Astrocyte of the hippocampus (primary cell): ENCODE results near the gene SESN1.

Experiments
- DNase-seq: peaks from one replicate; pipeline ENCODE4 v3.0.0; 2011; ENCODE audit warnings: low read depth, low spot score

The SESN1 gene

DNA sequence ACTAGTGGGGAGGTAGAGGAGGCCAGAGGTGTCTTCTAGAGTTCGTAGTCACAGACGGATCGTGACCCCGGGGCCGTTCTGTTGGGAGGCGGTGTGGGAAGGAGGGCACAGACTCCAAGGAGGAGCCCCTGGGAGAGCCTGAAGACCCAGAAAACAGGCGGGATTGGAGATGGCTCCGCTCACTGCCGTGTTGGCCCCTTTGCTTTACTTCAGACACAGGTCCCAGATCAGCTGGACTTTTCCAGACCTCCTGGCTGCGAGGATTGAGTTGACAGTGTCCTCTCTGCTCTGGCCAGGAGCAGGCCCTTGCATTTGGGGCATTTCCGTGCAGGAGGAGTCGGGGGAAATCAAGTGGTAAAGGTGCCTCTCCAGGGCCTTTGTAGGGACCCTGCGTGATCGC, 133.6 kb downstream of the SESN1 start:
- no peak for DNase-seq

DNA sequence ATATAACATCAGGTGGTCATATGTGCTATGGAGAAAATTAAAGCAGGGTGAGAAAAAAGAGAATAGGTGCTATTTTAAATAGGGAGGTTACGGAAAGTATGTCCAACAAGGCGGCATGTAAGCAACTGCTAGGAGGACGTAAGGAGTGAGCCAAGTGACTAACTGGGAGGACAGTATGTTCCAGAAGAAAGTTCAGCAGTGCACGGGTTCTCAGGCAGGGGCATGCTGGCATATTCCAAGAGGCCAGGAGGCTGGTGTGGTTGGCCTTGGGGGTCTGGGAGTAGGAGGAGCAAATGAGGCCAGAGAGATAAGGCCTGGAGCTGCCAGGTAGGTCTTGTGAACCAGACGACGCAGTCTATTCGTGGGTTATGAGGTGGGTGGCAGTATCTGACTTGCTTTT, 134.0 kb downstream of the SESN1 start:
- DNase-seq: no peak

GRCh38 chr6:108959972-108960582, 134.6 kb downstream of the SESN1 start:
- no peak for DNase-seq

DNA sequence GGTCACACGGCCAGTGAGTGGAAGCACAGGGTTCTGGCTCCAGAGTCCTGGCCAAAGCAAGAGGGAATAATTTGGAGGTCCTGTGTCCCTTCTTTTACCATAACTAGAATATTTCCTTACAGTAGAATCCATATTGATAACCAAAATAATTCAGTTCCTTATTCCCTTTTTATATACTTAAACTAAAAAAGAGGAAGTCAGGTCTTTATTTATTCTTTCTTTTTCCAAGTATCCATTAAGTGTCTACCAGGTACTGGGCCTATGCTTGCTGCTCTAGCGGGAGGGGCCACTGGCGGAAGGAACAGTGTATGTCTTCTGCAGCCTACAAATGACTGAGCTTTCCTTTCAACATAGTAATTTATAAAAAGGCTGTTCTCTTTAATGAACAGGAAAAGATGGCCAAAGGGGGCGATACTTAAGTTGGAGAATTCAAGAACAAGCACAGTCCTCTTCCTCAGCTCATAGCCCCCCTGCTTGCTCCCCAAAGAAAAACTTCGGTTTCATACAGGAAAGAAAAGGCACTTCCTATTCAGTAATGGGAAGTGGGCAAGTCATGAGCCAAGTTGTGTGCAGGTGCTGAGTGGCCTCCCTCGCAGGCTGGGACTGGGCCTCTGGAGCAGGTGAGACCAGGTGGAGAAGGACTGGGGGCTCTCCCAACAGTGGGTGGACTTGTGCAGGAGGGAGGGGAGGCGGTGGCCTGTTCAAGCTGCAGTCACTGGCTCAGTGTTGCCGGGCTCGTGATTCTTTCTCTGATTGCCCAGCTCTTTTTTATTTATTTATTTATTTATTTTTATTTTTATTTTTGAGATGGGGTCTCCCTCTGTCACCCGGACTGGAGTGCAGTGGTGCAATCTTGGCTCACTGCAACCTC, 135.5 kb downstream of the SESN1 start:
- no peak for DNase-seq

DNA sequence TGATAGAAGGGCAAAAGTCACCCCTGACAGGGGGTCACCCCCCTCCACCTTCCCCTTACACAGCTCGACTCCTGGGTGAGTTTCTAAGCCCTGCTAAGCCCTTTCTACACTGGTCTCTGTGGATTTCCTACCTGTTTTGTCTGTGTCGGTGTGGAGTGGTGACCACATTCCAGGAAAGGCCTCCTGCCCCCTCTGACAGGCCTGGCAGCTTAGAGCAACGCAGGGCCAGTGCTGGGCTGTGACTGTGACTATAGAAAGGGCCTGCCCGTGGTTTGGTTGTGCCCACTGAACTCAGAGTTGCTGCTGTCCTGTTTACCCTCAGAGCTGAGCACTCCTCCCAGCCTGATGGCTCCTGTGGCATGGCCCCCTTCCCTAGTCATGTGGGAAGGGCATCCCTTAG, 137.4 kb downstream of the SESN1 start:
- no peak for DNase-seq

DNA sequence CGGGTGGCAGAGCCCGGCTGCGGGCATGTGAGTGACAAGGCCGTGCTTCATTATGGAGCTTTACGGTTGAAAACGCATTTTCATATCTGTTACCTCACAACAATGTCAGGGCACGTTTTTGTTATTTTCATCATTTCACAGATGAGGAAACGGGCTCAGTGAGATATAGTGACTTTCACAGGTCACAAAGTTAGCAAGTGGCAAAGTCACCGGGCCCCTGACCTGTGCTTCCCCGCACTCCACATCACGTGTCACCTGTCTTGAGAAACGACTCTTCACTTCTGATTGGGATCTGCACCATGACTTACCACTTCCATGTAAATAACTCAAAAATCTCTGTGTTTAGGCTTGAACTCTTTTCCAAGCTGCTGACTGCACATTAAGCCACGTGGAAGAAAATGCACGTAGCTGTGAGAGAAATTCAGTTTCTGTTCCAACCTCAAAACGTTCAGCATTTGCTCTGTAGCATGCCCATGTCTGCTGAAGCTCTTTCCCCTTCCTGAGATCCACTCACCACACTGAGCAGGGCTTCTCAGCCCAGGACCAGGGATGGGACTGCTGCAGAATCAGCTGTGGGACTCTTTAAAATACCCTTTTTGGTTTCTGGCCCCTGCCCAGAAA, 139.2 kb downstream of the SESN1 start:
- DNase-seq: no peak

DNA sequence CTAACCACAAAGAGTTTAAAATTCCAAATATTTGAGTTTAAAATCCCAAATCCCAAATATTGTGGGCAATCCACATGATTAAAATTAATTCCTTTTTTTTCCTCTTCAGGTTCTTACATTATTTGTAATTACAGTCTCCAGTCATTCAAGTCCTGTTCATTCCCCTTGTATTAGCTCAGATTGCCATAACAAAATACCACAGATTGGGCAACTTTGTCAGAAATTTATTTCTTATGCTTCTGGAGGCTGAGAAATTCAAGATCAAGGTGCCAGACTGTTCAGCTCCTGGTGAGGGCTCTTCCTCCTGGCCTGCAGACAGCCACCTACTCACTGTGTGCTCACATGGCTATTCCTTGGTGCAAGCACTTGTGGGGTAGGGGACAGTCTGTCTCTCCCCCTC, 141.0 kb downstream of the SESN1 start:
- DNase-seq: no peak

DNA sequence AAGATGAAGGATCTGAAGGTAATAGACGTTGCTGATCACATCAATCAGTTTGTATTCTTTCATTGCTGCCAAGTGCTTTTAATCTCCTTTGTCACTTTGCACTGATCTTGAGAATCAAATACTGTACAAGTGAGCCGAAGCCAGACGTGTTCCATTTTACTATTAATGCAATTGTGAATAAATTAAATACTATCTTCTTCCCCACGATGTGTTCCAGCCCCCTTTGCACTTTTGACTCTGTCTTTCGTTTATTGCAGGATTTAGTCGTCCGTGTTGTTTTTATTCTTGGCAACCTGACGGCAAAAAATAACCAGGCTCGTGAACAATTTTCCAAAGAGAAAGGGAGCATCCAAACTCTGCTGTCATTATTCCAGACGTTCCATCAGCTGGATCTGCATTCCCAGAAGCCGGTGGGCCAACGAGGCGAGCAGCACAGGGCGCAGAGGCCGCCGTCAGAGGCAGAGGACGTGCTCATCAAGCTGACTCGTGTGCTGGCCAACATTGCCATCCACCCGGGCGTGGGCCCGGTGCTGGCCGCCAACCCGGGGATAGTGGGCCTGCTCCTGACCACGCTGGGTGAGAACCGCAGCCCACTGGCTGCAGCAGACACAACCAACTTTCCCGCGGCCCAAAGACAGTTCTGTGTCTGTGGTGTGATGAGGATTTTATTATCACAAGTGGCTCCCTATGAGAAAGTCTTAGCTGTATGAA, 141.7 kb downstream of the SESN1 start:
- no peak for DNase-seq

DNA sequence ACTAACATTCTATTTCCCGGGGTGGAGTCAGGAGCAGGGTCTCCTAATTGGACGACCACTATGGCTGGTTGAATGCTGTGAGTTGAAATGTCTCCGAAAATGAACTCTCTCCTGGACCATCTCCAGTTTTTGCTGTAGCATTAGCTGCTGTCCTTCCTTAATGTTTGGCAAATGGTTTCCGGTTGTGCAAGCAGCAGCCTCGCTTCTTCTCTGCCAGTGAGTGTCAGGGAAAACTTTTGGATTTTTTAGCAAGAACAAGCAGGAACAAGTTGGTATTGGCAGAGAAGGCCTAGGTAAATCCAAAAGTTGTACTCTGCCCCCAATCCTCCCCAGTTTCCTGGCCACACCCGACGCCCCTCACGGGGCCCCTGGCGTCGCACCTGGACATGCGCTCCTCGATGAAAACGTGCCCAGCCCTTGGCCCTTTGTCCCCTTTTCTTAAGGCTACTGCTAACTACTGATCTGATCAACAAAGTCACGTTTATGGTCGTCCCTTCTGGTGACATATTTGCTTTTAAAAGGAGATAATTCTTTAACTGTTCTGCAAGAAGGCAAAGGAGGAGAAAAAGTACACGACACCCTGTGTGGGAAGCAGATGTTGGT, 143.2 kb downstream of the SESN1 start:
- no peak for DNase-seq

DNA sequence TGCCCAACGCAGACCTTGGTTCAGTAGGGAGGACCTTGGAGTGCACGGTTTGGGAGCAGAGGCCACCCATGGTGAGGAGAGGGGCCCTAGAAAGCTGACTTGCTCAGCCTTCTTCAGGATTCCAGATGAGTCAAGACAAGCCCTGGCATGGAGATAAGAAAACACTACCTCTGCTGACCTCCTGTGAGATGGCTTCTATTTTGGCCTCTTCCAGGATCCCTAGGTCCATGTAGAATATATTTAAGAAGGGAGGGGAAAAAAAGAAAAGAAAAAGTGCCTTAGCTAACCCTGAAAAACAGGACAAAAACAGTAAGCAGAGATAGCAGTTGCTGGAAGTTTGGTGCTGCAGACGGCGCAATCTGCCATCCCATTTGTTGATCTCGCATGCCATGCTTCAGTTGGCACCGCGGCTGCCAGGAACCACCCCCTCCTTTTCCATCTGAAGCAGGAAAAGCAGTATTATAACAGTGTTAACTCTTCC, 146.4 kb downstream of the SESN1 start:
- peak; percentile 12 for DNase-seq

GRCh38 chr6:108947114-108947854, 147.4 kb downstream of the SESN1 start:
- peak; percentile 31 for DNase-seq

GRCh38 chr6:108946695-108947094, 148.0 kb downstream of the SESN1 start:
- peak; percentile 45 for DNase-seq

- DNase-seq: peak; percentile 80
These were observed 148.9 kb downstream of the SESN1 start for GRCh38 chr6:108945681-108946159.

DNA sequence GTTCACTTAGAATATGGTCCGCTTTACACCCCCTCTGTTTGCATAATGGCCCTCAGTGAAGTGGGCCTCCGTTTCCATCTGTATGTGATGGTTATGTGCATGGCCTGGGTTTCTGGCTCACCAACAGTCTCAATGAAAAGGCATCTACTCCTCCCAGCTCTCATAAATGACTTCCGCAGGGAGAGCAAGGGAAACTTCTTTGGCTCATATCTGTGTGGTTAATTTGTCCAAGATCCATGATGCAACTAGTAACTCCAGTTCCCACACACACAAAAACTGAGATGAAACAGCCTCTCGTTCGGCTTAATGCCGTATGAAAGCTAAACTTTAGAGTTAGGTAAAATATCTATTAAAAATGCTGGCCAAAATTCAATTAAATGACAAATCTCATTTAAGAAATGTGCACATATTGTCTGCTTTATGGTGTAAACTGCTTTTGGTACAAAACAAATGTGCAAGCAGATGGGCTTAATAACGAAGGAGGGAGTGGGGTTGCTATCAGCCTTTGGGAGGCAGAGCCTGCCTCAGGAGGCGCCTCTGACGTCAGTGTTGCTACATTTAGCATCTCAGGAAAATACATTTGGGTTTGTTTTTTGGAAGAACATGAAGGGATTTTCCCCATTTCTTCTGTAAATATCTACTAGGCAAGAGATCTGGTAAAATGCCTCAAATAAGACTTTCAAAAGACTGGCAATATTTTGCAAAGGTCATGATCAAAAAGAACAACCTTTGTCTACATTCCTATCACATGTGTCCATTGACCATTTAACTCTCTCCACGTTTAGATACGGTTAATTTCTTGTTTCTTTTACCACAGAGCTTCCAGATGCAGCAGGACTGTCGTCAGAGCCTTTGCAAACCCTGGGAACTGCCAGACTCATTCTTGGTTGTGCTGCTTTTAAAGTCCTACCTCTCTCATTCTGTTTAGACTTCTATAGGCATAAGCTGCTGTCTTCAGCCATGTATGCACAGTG, 149.7 kb downstream of the SESN1 start:
- DNase-seq: peak; percentile 61

DNA sequence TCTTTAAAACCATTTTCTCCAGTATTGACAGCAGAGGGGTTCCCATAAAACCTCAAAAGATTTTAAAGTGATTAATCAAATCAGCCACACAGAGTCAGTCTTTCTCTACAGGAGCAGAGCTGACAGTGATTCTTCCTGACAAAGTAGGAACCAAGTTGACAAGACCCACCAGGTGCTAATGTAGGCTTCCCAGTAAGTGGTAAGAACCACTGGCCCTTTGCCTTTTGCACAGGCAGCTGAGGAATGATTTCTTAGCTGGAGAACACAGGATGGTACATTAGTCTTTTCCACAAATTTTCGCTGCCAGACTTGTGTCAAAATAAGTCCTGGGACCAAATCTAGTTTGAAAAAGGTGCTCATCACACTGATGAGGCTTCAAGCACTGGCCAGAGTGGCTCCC, 150.6 kb downstream of the SESN1 start:
- no peak for DNase-seq

GRCh38 chr6:108942556-108943492, 151.8 kb downstream of the SESN1 start:
- no peak for DNase-seq

DNA sequence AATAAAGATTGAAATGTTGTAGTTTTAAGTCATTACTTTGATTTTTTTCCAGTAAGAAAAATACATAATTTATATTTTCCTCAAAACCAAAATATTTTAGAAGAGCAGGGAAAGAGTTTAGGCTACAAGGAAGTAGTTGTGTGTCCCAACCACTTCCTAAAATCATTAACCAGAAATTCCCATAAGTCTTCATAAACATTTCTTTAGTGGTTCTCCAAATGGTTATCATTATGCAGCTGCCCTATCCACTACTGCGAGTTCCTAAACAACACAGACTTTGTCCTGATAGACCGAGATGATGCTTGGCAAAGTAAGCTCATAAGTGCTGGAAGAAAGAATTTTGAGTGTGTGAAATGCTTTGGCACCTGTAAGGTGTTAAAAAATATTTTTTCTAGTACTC, 152.8 kb downstream of the SESN1 start:
- DNase-seq: no peak

GRCh38 chr6:108941281-108941680, 153.4 kb downstream of the SESN1 start:
- no peak for DNase-seq
